Stimulated activated CD8-positive, alpha-beta memory T cell treated with anti-CD3 and anti-CD28 coated beads, Interleukin-4, amount 100 ng/mL, for 1 hour (primary cell): ENCODE results near the gene KRTAP10-1.

ENCODE experiments used
- DNase-seq, 2 donors: peaks; one replicate each; pipeline ENCODE4 v3.0.0-alpha.2; 2020; ENCODE audit warnings: low read depth in 2 of 2, low spot score in 1 of 2

Gene KRTAP10-1

DNA sequence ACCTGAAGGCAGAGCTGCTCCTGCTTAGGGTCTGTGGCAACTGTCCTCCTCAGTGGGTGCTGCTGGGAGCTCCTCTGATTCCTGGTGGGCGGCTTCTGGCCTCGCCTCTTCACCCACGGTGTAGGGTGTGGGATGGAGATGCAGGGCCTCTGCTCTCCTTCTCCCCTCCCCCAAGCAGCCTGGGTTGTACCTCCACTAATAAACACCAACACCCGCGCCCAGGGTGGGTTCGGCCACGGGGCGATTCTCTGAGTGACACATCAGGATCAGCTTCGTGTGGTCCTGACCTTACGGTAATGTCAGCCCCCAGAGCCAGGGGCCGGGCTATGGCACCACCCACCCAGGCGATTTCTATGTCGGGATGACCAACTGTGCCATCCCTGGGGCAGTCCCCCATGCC is 23.7 kb downstream of the KRTAP10-1 start:
- DNase-seq = no peak

- DNase-seq = no peak
Measured at GRCh38 chr21:44515359-44516165, 24.4 kb downstream of the KRTAP10-1 start.

GRCh38 chr21:44514746-44515358 is 25.1 kb downstream of the KRTAP10-1 start:
- no peak for DNase-seq

DNA sequence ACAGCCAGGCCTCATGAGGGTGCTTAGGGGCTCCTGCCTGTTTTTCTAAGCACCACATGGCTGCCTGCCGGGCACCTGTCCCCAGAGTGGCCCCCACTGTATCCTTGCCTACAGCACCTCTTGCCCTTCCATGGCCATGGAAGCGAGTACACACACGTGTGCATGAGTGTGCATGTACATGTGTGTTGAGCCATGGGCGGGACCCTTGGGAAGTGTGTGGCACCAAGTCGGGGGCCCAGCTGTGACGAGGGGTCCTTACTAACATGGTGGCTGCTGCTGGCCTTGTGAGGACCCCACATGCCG is 25.8 kb downstream of the KRTAP10-1 start:
- no peak for DNase-seq

GRCh38 chr21:44513389-44514217 is 26.4 kb downstream of the KRTAP10-1 start:
- no peak for DNase-seq

GRCh38 chr21:44512496-44513388 is 27.3 kb downstream of the KRTAP10-1 start:
- no peak for DNase-seq

DNA sequence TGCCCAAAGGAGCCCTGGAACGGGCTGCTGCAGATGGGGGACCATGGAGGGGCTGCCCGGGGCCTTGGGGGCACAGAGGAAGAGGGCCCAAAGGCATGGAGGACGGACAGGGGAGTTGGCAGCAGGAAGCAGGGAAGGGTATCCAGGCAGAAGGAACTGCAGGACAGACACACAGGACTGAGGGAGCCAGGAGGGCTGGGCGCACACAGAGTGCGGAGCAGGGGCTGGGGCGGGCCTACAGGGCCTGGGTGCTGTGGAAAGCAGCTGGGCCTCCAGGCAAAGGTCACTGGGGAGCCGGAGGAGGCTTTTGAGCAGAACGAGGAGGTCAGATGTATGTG is 28.1 kb downstream of the KRTAP10-1 start:
- DNase-seq = no peak

DNA sequence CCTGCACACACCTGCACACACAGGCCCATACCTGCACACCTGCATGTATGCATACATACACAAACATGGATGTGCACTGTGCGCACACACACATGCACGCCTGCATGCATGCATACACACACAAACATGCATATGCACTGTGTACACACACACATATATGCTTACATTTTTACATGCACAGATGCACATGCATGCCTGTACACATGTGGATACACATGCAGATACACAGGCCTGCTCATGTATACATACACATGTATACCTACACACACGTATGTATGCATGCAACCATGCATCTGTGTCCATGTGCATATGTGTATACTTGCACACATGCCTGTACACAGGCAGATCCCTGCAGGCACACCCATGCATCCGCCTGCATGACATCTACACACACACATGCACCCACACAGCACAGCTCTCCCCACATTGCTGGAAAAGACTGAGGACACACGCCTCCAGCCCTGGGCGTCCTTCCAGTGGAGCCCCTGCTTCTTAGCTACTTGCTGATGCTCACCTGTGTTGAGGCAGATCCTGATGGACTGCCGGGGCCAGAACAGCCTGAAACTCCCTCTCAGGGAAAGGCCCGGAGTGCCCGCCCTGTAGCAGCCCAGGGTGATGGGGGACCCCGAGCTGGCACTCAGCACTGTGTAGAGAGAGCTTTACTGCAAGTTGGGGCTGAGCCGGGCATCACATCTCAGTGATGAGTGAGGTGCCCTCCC is 28.6 kb downstream of the KRTAP10-1 start:
- DNase-seq = no peak

GRCh38 chr21:44510508-44511218 is 29.3 kb downstream of the KRTAP10-1 start:
- peak; percentile 66 to 68 for DNase-seq

DNA sequence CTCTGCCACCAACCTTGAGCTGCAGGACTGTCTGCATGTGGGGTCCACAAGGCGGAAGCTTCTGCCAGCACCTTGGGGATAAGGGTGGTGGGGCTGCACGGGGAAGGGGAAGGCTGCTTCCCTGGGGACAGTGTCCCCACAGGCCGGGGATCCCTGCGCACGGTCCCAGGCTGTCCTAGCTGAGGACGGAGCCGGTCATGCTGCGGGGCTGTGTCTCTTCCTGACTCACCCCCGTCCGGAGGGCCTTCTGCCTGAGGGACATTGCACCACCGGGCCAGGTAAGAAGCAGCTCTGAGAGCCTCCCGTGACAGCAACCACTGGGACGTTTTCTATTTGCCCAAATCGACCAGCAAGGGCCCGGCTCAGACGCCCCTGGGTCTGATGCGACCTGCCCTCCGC is 29.9 kb downstream of the KRTAP10-1 start:
- DNase-seq = no peak

DNA sequence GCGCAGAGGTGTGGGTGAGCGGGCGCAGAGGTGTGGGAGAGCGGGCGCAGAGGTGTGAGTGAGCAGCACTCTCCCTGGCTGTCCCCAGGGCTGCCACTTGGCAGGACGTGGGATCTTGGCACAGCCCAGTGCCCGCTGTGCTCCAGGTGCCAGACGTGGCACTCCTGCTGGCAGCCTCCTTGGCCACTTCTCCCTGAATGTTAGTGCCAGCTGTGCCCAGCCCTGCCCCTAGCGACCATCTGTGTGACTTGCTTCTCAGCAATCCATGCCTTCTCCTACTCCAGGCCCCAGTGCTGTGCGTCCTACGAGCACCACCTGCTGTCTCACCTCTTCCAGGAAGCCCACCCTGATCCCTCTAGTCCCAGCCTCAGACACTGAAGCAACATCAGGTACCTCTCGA is 30.5 kb downstream of the KRTAP10-1 start:
- DNase-seq = no peak

DNA sequence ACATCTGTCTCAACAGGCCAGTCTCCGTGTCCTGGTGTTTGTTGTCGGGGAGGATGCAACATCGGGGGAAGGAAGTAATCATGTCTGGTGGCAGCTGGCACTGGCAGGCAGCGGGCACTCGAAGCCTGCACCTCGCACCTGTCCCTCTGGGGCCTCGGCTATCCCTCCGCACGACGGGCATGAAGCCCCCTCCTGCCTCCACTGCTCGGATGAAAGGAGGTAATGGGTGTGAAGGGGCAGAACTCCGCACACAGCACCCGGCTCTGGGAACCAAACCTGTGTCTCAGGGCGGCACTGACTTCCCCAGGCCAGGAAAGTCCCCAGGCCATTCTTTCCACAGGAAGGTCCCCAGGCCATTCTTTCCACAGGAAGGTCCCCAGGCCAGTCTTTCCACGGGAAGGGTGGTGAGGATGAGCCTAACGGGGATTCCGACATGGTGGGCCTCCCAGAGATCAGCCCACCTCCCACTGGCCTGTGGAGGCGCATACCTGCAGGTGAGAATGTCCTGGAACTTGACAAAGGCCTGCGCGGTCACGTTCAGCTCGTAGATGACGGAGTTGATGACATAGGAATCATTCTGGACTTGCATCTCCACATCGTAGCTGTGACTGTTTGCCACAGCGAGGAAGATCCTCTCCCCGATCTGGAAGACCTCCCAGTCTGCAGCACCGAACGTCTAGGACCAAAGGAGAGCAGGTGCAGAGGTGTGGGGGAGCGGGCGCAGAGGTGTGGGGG is 31.1 kb downstream of the KRTAP10-1 start:
- DNase-seq = no peak

DNA sequence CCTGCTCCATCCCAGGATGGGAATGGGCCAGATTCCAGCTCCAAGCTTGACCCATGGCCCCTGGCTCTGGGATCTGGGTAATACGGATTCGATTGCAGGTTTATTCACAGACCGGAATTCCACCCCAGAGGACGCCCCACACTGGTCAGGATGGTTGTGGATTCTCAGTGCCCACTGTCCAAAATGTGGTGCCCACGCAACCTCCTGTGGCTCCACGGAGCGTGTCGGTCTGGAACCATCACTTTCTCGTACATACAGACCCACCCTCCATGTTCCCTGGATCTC is 31.6 kb downstream of the KRTAP10-1 start:
- DNase-seq = no peak

- DNase-seq = no peak
Measured at GRCh38 chr21:44507673-44508425, 32.1 kb downstream of the KRTAP10-1 start.

- DNase-seq = no peak
Measured at GRCh38 chr21:44506279-44507255, 33.4 kb downstream of the KRTAP10-1 start.

GRCh38 chr21:44505673-44506278 is 34.2 kb downstream of the KRTAP10-1 start:
- no peak for DNase-seq

- DNase-seq = no peak
Measured at GRCh38 chr21:44503901-44504399, 36.0 kb downstream of the KRTAP10-1 start.
